Thymus (tissue), 11 donors: Measurements from ENCODE around the gene DAAM1. TPM values are rescaled to one million over a fixed set of nuclear protein-coding genes. Genes with fewer than 3 reads are reported as not detected.

Experiments used
- DNase-seq, 9 donors: peaks; one replicate each; pipeline ENCODE4 v3.0.0-alpha.2; 2013; ENCODE audit warnings: low spot score in 9 of 9, low read depth in 6 of 9, missing footprints in 1 of 9
- H3K27ac ChIP-seq, 2 donors: one replicate each; pipeline ENCODE4 v1.5.1; 2013; ENCODE audit warnings: control low read depth in 1 of 2, low read depth in 1 of 2, low read length in 1 of 2, mild to moderate bottlenecking in 1 of 2, moderate library complexity in 1 of 2
- H3K27me3 ChIP-seq, 2 donors: one replicate each; pipeline ENCODE4 v1.5.1; 2013; ENCODE audit warnings: low read length in 1 of 2; ENCODE audit not compliant: control insufficient read depth in 2 of 2, insufficient read depth in 1 of 2
- H3K36me3 ChIP-seq, 2 donors: one replicate each; pipeline ENCODE4 v1.5.1; 2013; ENCODE audit warnings: low read length in 1 of 2, mild to moderate bottlenecking in 1 of 2, moderate library complexity in 1 of 2; ENCODE audit not compliant: control insufficient read depth in 2 of 2, insufficient read depth in 2 of 2
- H3K4me1 ChIP-seq, 2 donors: one replicate each; pipeline ENCODE4 v1.5.1; 2013; ENCODE audit warnings: low read length in 2 of 2; ENCODE audit not compliant: control insufficient read depth in 2 of 2, insufficient read depth in 2 of 2
- H3K4me3 ChIP-seq, 2 donors: one replicate each; pipeline ENCODE4 v1.5.1; 2013; ENCODE audit warnings: low read length in 2 of 2, control low read depth in 1 of 2, mild to moderate bottlenecking in 1 of 2
- H3K9me3 ChIP-seq, 2 donors: one replicate each; pipeline ENCODE4 v1.5.1; 2013; ENCODE audit warnings: low read length in 1 of 2, mild to moderate bottlenecking in 1 of 2; ENCODE audit not compliant: control insufficient read depth in 2 of 2, insufficient read depth in 1 of 2
- WGBS: extraction: QIAGEN DNeasy Blood & Tissue Kit; methylation state at CpG from one replicate; pipeline ENCODE4 v1.1.7; 2013; 5-methylcytosine and 5-hydroxymethylcytosine counted together
- polyA plus RNA-seq: library from polyadenylated mRNA; stranded (reverse); fragments of 200-250 nt; gene quantifications from one replicate; pipeline ENCODE4 v1.2.3, GENCODE V29; 2013
- total RNA-seq: library from RNA; stranded (reverse); fragments of 120-200 nt; gene quantifications from one replicate; pipeline ENCODE4 v1.2.4, GENCODE V29; 2013
- donor health status: healthy.

The DAAM1 gene
- total and polyA plus RNA-seq, 2 donors: 8.9 to 11.3 TPM

DNA sequence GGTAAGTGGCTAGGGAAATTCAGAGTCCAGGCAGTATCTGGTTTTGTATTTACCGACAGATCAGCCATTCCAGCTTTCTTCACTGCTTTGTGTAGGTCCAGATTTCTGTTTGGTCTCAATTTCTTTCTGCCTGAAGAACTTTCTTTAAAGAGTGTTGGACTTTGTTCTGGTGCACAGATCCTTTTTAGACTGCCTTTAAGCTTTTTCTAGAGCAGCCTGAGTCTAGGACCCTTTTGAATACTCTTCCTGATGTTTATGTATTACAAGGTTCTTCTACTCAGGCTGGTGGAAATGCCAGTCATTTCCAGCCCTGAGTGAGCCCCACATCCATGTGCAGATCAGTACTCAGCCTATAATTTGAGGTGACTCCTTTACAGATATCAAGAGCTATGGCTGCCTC, 54.7 kb downstream of the DAAM1 start:
- H3K4me1 ChIP-seq: no peaks in the 10 kb centered on the region
- H3K36me3 ChIP-seq: no peaks in the 10 kb centered on the region
- H3K9me3 ChIP-seq: no peaks in the 10 kb centered on the region
- 100% methylated on average over 1 of the region's 1 CpG for WGBS
- no peak for DNase-seq
- H3K27me3 ChIP-seq: no peaks in the 10 kb centered on the region
- no peak overlapping the region for H3K4me3 ChIP-seq
- H3K27ac ChIP-seq: no peak overlapping the region

DNA sequence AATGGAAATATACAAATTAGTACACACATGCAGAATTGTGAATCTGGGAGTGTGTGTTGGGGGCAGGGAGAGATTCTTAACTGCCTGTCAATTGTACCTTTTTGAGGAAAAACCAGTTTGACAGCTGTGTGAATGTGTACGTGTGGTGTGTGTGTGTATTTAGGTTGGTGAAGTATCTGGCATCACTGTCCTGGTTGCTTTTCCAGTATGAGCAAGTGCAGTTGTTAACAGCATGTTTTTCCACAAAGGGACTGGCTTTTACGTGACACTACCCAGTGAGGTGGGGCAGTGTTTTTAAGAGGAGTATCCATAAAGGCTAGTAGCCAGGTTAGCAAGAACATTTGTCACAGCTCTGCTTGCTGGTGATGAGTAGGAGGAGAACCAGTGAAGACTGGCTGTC, 56.1 kb downstream of the DAAM1 start:
- no peaks in the 10 kb centered on the region for H3K36me3 ChIP-seq
- DNase-seq: no peak
- no peaks in the 10 kb centered on the region for H3K9me3 ChIP-seq
- no peak overlapping the region for H3K4me3 ChIP-seq
- 92% methylated on average over 2 of the region's 2 CpGs for WGBS
- no peaks in the 10 kb centered on the region for H3K4me1 ChIP-seq
- no peak overlapping the region for H3K27ac ChIP-seq
- no peaks in the 10 kb centered on the region for H3K27me3 ChIP-seq

GRCh38 chr14:59245809-59246295, 57.4 kb downstream of the DAAM1 start:
- no peak for DNase-seq
- Histone ChIP-seq H3K36me3 (no peaks in the 10 kb centered on the region), H3K27ac (no peak overlapping the region), H3K4me3 (no peak overlapping the region), H3K27me3 (no peaks in the 10 kb centered on the region), H3K4me1 (no peaks in the 10 kb centered on the region), H3K9me3 (no peaks in the 10 kb centered on the region)
- WGBS: 97% methylated on average over 1 of the region's 1 CpG

DNA sequence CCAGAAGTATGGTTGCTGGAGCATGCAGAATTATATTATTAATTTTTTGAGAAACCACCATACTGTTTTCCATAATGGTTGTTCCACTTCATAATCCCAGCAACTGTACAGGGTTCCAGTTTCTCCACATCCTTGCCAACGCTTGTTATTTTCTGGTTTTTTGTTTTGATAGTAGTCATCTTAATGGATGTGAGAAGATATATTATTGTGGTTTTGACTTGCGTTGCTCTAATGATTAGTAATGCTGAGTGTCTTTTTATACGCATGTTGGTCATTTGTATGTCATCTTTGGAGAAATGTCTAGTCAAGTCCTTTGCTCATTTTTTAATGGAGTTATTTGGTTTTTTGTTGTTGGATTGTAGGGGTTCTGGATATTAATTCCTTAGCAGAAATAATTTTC, 58.1 kb downstream of the DAAM1 start:
- no peaks in the 10 kb centered on the region for H3K36me3 ChIP-seq
- no peaks in the 10 kb centered on the region for H3K4me1 ChIP-seq
- DNase-seq: no peak
- H3K9me3 ChIP-seq: no peaks in the 10 kb centered on the region
- no peak overlapping the region for H3K4me3 ChIP-seq
- H3K27ac ChIP-seq: no peak overlapping the region
- no peaks in the 10 kb centered on the region for H3K27me3 ChIP-seq
- WGBS: over 99% methylated on average over 3 of the region's 3 CpGs

DNA sequence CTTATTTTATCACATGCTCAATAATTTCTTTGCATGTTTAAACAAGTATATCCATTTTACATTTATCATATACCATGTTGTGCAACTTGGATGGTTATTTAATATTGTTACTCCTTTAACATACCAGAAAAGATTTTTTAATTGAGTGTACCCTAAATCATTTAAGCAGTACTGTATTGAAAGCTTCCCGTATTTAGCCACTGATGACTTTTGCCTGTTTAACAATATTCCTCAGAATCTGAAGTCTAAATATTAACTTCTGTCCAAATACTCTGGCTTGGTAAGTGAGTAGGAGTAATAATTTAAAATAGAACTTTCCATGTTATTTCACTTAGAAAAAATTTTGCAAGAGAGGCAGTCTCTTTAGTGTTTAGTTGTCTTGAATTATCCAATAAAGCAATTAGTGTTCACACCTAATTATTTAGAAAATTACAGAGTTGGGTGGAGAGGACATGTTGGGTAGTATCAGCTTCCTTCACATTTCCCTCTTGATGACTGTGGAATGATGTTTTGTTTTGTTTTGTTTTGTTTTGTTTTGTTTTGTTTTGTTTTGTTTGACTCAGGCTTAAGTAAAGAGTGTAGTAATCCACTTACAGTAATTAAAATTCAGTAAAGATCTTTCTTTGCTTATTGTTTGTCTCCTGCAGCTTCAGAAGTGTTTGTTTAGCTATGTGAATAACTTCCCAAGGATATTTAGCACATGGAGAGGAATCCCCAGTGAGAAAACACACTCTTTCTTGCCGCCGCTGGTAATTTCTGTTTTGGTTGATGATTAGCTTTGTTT, 59.5 kb downstream of the DAAM1 start:
- Histone ChIP-seq H3K27ac (no peak overlapping the region), H3K27me3 (no peaks in the 10 kb centered on the region), H3K4me1 (no peaks in the 10 kb centered on the region), H3K9me3 (no peaks in the 10 kb centered on the region), H3K4me3 (no peak overlapping the region), H3K36me3 (no peaks in the 10 kb centered on the region)
- DNase-seq: no peak
- WGBS: 97% methylated on average over 3 of the region's 3 CpGs

GRCh38 chr14:59249029-59249428, 60.6 kb downstream of the DAAM1 start:
- H3K4me3 ChIP-seq: no peak overlapping the region
- H3K4me1 ChIP-seq: no peaks in the 10 kb centered on the region
- no peaks in the 10 kb centered on the region for H3K9me3 ChIP-seq
- no peak for DNase-seq
- H3K36me3 ChIP-seq: no peaks in the 10 kb centered on the region
- H3K27ac ChIP-seq: no peak overlapping the region
- H3K27me3 ChIP-seq: no peaks in the 10 kb centered on the region
- 96% methylated on average over 7 of the region's 7 CpGs for WGBS

DNA sequence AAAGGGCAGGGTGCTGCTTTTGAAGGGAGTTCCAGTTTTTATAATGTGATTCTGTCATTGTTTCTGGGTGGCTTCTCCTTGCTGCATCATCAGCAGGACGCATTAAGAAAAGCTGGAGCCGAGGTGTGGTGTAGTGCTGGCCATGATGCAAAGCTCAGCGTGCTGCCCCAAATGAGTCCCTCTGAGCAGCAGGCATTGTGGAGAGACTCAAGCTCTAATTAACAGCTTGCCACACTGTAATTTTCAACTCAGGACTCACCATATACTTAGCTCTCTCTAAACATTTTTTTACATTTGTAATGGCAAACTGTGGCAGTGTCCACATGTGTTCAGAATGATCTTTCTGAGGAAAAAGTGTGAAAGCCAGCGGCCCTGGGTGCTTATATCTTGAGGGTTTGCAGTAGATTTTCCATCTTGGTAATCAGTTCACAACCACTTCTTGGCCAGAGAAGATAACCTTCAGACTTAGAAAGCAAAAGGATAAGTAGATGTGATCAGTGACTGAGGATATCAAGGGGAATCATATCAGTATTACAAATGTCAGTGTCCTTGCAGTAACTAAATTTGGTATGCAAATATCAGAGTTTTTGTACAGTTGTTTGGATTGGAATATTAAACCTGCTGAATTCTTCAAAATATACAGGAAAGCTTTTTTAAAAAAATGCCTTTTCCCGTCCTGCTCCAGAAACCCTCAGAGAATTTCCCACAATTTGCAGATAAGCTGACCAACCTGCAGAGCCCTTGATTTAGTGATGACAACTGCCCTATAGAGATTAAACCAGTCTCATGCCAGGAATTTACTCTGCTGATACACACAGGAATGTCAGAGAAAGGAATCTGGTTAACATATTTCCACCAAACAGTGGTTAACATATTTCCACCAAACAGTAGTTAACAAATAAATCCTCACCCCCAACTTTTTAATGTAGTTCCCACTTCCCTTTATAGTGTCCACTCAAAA, 63.6 kb downstream of the DAAM1 start:
- no peak for DNase-seq
- Histone ChIP-seq H3K4me3 (no peak overlapping the region), H3K36me3 (no peaks in the 10 kb centered on the region), H3K9me3 (no peaks in the 10 kb centered on the region), H3K27me3 (no peaks in the 10 kb centered on the region), H3K4me1 (no peaks in the 10 kb centered on the region), H3K27ac (no peak overlapping the region)
- WGBS: 97% methylated on average over 5 of the region's 5 CpGs

DNA sequence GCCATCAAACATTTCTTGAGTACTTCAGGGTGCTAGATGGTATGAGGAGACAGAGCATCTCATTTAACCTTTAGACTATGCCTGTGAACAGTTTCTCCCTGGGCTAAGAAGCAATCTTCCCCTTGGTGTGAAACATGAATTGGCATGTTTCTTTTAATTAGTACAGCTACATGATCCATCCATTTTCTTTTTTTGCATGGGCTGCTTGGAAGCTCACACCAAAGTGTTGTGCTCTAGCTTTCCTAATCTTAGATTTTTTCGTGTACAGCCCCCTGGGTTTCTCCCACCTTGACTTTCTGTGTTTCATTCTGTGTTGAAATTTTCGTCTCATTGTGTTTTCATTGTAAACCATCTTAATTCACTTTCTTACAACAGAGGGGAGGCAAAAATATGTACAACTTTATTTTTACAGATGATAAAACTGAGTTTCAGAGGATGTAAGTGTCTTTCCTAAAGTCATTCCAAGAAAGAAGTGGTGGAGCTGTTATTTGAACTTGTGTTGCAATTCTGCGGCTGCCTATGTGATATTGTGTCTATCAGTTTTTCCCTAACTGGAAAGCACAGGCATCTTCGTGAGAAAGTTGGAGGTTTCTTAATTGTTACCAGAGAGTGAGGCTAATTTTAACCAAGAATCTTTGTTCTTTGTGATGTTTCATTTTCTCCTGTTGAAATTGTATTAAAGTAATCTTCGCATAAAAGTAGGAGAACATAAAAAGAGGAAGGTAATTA, 64.5 kb downstream of the DAAM1 start:
- WGBS: 91% methylated on average over 5 of the region's 5 CpGs
- no peaks in the 10 kb centered on the region for H3K4me1 ChIP-seq
- no peaks in the 10 kb centered on the region for H3K9me3 ChIP-seq

More for the DNA sequence above, 64.5 kb downstream of the DAAM1 start:
- Histone ChIP-seq H3K36me3 (no peaks in the 10 kb centered on the region), H3K4me3 (no peak overlapping the region), H3K27me3 (no peaks in the 10 kb centered on the region), H3K27ac (no peak overlapping the region)
- DNase-seq: no peak
